Coronary artery (tissue), 2 donors: Measurements from ENCODE around the gene NISCH.

Source experiments
- DNase-seq: peaks from one replicate; pipeline ENCODE4 v3.0.0-alpha.2; 2017; ENCODE audit warnings: low spot score
- H3K27ac ChIP-seq, 2 donors: fragments of 200-600 bp; sonication (generic); one replicate each; pipeline ENCODE4 v1.5.1; 2016 to 2019
- H3K4me3 ChIP-seq: fragments of 200-600 bp; sonication (generic); 2 replicates; pipeline ENCODE4 v1.5.1; 2016; ENCODE audit warnings: mild to moderate bottlenecking, moderate library complexity
- CTCF ChIP-seq: fragments of 200-600 bp; sonication (generic); IDR thresholded peaks from one replicate; pipeline ENCODE4 v1.5.1; 2019; ENCODE audit warnings: antibody characterized with exemption

Gene NISCH

GRCh38 chr3:52488746-52489145 lies 33.3 kb downstream of the NISCH start:
- Histone ChIP-seq H3K4me3 (no peak overlapping the region), H3K27ac (no peak overlapping the region)
- no peak for TF ChIP-seq CTCF
- DNase-seq = no peak

GRCh38 chr3:52489453-52489852 lies 34.0 kb downstream of the NISCH start:
- Histone ChIP-seq H3K4me3 (no peak overlapping the region), H3K27ac (peak overlapping the region in 1 of 2 donors; percentile 79)
- no peak for DNase-seq
- no peak for TF ChIP-seq CTCF

GRCh38 chr3:52490035-52490938 lies 34.9 kb downstream of the NISCH start:
- TF ChIP-seq CTCF = no peak
- Histone ChIP-seq H3K27ac (peak overlapping the region in 1 of 2 donors; percentile 79), H3K4me3 (no peak overlapping the region)
- DNase-seq = no peak

- no peak overlapping the region for H3K4me3 ChIP-seq
- no peak for DNase-seq
- peak overlapping the region in 1 of 2 donors; percentile 79 for H3K27ac ChIP-seq
- TF ChIP-seq CTCF = no peak
Observed at GRCh38 chr3:52490939-52491526, 35.6 kb downstream of the NISCH start.

- Histone ChIP-seq H3K27ac (peak overlapping the region in 1 of 2 donors; percentile 79), H3K4me3 (peak overlapping the region; percentile 28)
- DNase-seq = no peak
- no peak for TF ChIP-seq CTCF
Observed at GRCh38 chr3:52492059-52492458, 36.7 kb downstream of the NISCH start.

- peak overlapping the region in 1 of 2 donors; percentile 85 for H3K27ac ChIP-seq
- DNase-seq = no peak
- no peak for TF ChIP-seq CTCF
Observed at GRCh38 chr3:52493232-52494017, 38.0 kb downstream of the NISCH start.

More at GRCh38 chr3:52493232-52494017, 38.0 kb downstream of the NISCH start:
- no peak overlapping the region for H3K4me3 ChIP-seq
